GM12874 (cell line): ENCODE data around the gene ACBD6.

Experiments used
- TF ChIP-seq, protein P1 (sequence below): IDR thresholded peaks from 2 replicates; pipeline ENCODE4 v1.5.1; 2011; ENCODE audit warnings: low read depth, mild to moderate bottlenecking, control low read depth, low read length, moderate library complexity; ENCODE audit not compliant: insufficient read depth

The ACBD6 gene

DNA sequence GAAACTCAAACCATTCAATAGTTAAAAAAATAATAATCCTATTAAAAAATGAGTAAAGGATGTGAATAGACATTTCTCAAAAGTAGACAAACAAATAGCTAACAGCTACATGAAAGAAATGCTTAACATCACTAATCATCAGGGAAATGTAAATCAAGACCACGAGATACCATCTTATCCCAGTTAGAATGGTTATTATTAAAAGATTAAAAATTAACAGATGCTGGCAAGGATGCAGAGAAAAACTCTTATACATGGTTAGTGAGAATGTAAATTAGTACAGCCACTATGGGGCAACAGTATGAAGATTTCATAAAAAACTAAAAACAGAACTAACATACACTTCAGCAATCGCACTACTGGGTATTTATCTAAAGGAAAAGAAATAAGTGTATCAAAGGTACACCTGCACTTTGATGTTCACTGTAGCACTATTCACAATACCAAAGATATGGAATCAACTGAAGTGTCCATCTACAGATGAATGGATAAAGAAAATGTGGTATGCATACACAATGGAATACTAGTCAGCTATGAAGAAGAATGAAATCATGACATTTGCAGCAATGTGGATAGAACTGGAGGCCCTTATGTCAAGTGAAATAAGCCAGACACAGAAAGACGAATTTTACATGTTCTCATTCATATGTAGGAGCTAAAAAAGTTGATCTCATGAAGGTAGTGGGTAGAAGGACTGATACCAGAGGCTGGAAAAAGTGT lies 117.9 kb downstream of the ACBD6 start:
- TF ChIP-seq, protein P1, sequence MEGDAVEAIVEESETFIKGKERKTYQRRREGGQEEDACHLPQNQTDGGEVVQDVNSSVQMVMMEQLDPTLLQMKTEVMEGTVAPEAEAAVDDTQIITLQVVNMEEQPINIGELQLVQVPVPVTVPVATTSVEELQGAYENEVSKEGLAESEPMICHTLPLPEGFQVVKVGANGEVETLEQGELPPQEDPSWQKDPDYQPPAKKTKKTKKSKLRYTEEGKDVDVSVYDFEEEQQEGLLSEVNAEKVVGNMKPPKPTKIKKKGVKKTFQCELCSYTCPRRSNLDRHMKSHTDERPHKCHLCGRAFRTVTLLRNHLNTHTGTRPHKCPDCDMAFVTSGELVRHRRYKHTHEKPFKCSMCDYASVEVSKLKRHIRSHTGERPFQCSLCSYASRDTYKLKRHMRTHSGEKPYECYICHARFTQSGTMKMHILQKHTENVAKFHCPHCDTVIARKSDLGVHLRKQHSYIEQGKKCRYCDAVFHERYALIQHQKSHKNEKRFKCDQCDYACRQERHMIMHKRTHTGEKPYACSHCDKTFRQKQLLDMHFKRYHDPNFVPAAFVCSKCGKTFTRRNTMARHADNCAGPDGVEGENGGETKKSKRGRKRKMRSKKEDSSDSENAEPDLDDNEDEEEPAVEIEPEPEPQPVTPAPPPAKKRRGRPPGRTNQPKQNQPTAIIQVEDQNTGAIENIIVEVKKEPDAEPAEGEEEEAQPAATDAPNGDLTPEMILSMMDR: no peak

DNA sequence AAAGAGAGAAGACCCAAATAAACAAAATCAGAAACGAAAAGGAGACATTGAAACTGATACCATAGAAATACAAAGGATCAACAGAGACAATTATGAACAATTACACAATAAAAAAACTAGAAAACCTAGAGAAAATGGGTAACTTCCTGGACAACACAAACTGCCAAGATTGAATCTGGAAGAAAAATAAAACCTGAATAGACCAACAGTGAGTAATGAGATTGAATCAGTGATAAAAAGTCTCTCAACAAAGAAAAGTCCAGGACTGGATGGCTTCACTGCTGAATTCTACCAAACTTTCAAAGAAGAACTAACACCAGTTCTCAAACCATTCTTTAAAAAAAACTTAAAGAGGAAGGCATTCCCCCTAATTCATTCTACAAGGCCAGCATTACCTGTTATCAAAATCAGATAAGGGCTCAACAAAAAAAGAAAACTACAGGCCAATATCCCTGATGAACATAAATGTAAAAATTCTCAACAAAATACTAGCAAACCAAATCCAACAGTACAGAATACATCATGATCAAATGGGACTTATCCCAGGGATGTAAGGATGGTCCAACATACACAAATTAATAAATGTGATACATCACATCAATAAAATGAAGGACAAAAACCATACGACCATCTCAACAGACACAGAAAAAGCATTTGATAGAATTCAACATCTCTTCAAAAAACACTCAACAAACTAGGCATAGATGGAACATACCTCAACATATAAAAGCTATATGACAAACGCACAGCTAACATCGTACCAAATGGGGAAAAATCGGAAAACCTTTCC lies 119.9 kb downstream of the ACBD6 start:
- TF ChIP-seq, protein P1: no peak

DNA sequence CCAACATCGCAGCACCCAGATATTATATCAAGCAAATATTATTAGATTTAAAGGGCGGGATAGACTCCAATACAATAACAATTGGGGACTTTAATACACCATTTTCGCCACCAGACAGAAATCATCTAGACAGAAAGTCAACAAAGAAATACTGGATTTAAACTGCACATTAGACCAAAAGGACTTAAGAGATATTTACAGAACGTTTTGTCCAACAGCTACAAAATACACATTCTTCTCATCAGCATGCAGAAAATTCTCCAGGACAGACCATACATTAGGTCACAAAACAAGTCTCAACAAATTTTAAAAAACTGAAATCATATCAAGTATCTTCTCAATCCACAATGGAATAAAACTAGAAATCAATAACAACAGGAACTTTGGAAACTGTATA lies 121.2 kb downstream of the ACBD6 start:
- TF ChIP-seq, protein P1: no peak

DNA sequence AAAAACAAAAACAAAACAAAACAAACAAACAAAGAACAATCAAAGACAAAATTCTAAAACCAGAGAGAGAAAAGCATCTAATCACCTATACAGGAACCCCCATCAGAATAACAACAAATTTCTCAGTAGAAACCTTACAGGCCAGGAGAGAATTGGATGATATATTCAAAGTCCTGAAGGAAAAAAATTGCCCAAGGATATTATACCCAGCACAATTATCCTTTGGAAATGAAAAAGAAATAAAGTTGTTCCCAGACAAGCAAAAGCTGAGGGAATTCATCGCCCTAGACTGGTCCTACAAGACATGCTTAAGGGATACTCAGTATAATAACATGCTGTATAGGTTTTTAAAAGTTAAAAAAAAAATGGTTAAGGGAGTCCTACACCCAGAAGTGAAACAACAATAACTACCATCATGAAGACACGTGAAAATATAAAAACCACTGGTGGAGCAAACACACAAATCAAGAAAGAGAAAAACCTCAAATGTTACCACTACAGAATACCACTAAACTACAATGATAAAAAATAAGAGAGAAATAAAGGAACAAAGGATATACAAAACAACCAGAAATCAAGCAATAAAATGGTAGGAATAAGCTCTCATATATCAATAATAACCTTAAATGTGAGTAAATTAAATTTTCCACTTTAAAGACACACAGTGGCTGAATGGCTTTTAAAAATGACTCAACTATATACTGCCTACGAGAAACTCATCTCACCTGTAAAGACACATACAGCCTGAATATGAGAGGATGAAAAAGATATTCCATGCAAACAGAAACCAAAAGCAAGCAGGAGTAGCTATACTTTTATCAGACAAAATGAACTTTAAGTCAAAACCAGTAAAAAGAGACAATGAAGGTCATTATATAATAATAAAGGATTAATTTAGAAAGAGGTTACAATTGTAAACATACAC lies 121.9 kb downstream of the ACBD6 start:
- TF ChIP-seq, protein P1: no peak

DNA sequence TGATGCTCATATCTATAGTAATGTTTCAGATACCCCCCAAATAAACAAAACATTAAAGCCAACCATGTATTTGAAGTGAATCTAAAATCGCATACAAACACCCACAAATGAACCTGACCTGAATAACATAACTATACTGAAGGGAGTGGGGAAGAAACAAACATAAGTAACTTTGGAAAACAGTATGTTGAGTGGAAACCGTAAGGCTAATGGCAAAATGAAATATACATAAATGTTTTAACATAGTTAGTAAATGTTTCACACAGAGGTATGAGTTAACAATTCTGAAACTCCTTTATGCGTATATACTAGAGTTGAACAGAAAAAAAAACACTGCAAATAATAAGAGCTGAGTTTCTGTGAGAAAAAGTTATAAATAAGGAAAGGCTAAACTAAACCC lies 125.6 kb downstream of the ACBD6 start:
- TF ChIP-seq, protein P1: no peak

DNA sequence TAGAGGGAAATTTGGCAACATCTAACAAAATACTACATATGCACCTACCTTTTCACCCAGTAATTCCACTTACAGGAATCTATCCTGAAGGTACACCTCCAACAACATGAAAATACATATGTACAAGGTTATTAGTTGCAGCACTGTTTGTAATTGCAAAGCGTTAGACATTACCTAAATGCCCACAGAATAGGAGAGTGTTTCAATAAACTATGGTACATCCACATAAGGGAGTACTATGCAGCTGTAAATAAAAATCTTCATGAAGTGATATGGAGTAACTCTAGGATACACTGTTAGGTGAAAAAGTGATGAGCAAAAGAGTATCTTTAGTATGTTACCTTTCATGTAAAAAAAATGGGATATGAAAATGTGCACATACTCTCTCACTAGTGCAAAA lies 126.1 kb downstream of the ACBD6 start:
- TF ChIP-seq, protein P1: no peak

DNA sequence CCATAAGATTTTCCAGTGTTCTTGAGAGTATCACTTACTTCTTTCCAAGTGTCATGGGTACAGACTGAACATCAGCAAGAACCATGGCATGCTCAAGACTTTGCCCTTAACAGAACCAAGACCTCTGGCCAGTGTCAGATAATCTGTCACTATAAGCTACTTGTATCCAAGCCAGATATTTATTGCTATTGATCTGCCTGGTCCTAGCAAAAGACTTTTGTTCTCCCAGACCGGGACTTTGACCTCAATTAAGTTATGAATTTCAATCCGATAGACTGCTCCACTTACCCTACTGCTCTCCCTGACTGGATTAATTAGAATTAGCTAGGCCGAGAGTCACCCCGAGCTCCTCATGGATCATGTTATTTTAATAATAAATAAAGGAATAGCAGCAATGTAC lies 129.6 kb downstream of the ACBD6 start:
- TF ChIP-seq, protein P1: no peak
